Fibroblast of the aortic adventitia (primary cell): ENCODE results near the gene BICRAL. TPM values are rescaled to one million over a fixed set of nuclear protein-coding genes. Genes with fewer than 3 reads are reported as not detected.

Experiments used
- DNase-seq: peaks from one replicate; pipeline ENCODE4 v3.0.0-alpha.2; 2010; ENCODE audit warnings: low read depth
- H3K4me3 ChIP-seq: 2 replicates; pipeline ENCODE4 v1.5.1; 2011; ENCODE audit warnings: low read depth, mild to moderate bottlenecking, control low read depth, low read length, moderate library complexity
- total RNA-seq: library from RNA; depleted of rRNA; stranded (reverse); fragments of >200 nt; gene quantifications from 2 replicates; pipeline ENCODE4 v1.2.3, GENCODE V29; 2012; ENCODE audit warnings: low replicate concordance
- TF ChIP-seq, protein P1 (sequence below): IDR thresholded peaks from 2 replicates; pipeline ENCODE4 v1.5.1; 2011; ENCODE audit warnings: mild to moderate bottlenecking, low read length, control low read depth, inconsistent platforms; ENCODE audit not compliant: insufficient read depth

BICRAL gene
- total RNA-seq, 1 donor = 15.8 TPM

- H3K4me3 ChIP-seq = peak overlapping the region; percentile 81
- no peak for DNase-seq
These were observed 3.1 kb downstream of the BICRAL start for GRCh38 chr6:42784717-42785498.

GRCh38 chr6:42786525-42786985 lies 4.7 kb downstream of the BICRAL start:
- no peak for DNase-seq
- TF ChIP-seq, protein P1, sequence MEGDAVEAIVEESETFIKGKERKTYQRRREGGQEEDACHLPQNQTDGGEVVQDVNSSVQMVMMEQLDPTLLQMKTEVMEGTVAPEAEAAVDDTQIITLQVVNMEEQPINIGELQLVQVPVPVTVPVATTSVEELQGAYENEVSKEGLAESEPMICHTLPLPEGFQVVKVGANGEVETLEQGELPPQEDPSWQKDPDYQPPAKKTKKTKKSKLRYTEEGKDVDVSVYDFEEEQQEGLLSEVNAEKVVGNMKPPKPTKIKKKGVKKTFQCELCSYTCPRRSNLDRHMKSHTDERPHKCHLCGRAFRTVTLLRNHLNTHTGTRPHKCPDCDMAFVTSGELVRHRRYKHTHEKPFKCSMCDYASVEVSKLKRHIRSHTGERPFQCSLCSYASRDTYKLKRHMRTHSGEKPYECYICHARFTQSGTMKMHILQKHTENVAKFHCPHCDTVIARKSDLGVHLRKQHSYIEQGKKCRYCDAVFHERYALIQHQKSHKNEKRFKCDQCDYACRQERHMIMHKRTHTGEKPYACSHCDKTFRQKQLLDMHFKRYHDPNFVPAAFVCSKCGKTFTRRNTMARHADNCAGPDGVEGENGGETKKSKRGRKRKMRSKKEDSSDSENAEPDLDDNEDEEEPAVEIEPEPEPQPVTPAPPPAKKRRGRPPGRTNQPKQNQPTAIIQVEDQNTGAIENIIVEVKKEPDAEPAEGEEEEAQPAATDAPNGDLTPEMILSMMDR = no peak
- no peak overlapping the region for H3K4me3 ChIP-seq

More at GRCh38 chr6:42784717-42785498, 3.1 kb downstream of the BICRAL start:
- TF ChIP-seq, protein P1 = no peak

DNA sequence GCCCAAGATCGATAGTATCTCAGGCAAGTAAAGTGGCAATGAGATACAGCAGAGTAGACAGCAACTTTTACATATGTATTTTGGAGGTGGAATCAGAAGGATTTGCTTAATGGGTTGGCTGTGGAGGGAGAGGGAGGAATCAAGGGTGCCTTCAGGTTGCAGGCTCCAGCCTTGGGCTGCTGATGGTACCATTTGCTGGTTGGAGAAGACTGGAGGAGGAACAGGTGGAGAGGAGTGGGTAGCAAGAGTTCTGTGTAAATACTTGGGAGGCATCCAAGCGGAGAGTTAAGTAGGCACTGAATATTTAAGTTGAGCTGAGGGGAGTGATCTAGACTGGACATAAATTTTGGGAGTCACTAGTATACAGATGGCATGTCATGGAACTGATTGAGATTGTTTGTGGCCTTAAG lies 5.2 kb downstream of the BICRAL start:
- TF ChIP-seq, protein P1 = no peak
- DNase-seq = no peak
- no peak overlapping the region for H3K4me3 ChIP-seq

DNA sequence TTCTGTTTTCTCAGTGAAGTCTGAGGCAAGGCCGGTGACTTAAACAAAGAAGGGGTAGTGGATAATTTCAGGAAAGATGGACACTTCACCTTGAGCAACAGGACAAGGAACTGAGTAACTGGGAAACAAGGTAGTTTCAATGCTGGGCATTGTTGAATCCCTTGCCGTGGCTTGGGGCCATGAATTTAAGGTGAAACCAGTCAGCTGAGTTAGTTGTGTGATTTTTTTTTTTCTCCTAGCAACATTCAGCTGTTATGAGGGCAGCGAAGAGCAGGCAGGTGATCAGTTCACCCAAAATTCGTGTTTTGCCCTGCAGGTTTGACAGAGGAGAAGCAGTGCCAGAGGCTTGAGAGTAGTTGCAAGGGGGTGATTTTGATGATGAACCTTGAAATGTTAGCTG lies 6.8 kb downstream of the BICRAL start:
- no peak for DNase-seq

GRCh38 chr6:42790549-42791181 lies 8.8 kb downstream of the BICRAL start:
- no peak overlapping the region for H3K4me3 ChIP-seq
- no peak for DNase-seq
- TF ChIP-seq, protein P1 = no peak

More for the DNA sequence above, 6.8 kb downstream of the BICRAL start:
- H3K4me3 ChIP-seq = no peak overlapping the region
- TF ChIP-seq, protein P1 = no peak

GRCh38 chr6:42791706-42792320 lies 10.0 kb downstream of the BICRAL start:
- H3K4me3 ChIP-seq = no peak overlapping the region
- DNase-seq = no peak
- TF ChIP-seq, protein P1 = no peak
